ENCODE results near the gene FBXW11.

Gene FBXW11

DNA sequence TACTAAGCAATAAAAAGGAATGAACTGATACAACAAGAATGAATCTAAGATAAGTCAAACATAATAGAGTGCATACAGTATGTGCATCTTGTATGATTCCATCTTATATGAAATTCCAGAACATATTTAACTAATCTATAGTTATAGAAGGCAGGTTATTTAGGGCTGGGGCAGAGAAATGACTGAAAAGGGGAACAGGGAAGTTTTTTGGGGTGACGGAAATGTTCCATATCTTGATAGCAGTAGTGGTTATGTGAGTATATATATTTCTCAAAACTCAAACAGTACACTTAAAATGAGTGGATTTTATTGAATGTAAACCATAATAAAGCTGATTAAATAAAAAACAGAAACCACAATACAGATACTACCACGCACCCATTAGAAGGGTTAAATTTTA lies 24.6 kb downstream of the FBXW11 start:
- Histone ChIP-seq H4K20me1 (ENCODE audit: insufficient read depth, low read length) (peaks cover 44% of the 10 kb centered on the region), H3K4me1 (ENCODE audit: low read length) (peaks cover 30% of the 10 kb centered on the region), H2AFZ (ENCODE audit: low read depth, low read length) (no peak overlapping the region)

DNA sequence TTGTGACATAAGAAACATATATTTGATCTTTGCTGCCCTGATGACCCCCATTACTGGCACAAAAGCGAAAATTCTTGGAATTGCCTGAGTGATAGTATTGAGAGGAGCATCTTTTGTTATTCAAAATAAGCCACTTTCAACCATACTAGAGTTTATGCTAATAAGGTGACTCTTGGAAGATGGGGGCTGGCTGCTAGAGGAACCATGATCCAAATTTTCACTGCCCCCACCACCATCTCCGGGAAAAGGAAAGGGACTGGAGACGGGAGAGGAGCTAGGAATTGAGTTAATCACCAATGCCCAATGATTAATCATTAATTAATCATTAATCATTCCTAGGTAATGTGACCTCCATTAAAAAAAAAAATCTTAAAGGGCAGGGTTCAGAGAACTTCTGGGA lies 25.6 kb downstream of the FBXW11 start:
- TF ChIP-seq CTCF (IDR thresholded peaks at IDR 0.05; ENCODE audit: low read depth, low read length) (no peak), EZH2phosphoT487 (IDR thresholded peaks at IDR 0.05; ENCODE audit: low read depth) (no peak)
- peaks cover 43% of the 10 kb centered on the region for H4K20me1 ChIP-seq (ENCODE audit: insufficient read depth, low read length)
- no peak overlapping the region for H3K4me2 ChIP-seq (ENCODE audit: low read length)
- H3K36me3 ChIP-seq (replicated peaks; ENCODE audit: low read depth, low read length): peaks cover 68% of the 10 kb centered on the region
- H3K4me1 ChIP-seq (ENCODE audit: low read length): peaks cover 28% of the 10 kb centered on the region
- H3K27ac ChIP-seq (ENCODE audit: low read length): no peak overlapping the region
- H3K79me2 ChIP-seq (ENCODE audit: low read length): peaks cover 91% of the 10 kb centered on the region
- no peak overlapping the region for H3K4me3 ChIP-seq (ENCODE audit: low read length)
- no peaks in the 10 kb centered on the region for H3K27me3 ChIP-seq (ENCODE audit: low read depth, low read length)
- H3K9ac ChIP-seq (ENCODE audit: low read length): no peak overlapping the region
- no peak overlapping the region for H2AFZ ChIP-seq (ENCODE audit: low read depth, low read length)
- H3K9me3 ChIP-seq (ENCODE audit: insufficient read depth, low read length): peaks cover 32% of the 10 kb centered on the region; the same call in 1 of the 2 replicates

More for the DNA sequence above, 24.6 kb downstream of the FBXW11 start:
- TF ChIP-seq CTCF (IDR thresholded peaks at IDR 0.05; ENCODE audit: low read depth, low read length) (no peak), EZH2phosphoT487 (IDR thresholded peaks at IDR 0.05; ENCODE audit: low read depth) (no peak)
- H3K4me2 ChIP-seq (ENCODE audit: low read length): no peak overlapping the region
- H3K9ac ChIP-seq (ENCODE audit: low read length): no peak overlapping the region
- no peaks in the 10 kb centered on the region for H3K27me3 ChIP-seq (ENCODE audit: low read depth, low read length)
- H3K79me2 ChIP-seq (ENCODE audit: low read length): peaks cover 89% of the 10 kb centered on the region
- peaks cover 32% of the 10 kb centered on the region; the same call in 1 of the 2 replicates for H3K9me3 ChIP-seq (ENCODE audit: insufficient read depth, low read length)
- peaks cover 68% of the 10 kb centered on the region for H3K36me3 ChIP-seq (replicated peaks; ENCODE audit: low read depth, low read length)
- H3K27ac ChIP-seq (ENCODE audit: low read length): no peak overlapping the region
- H3K4me3 ChIP-seq (ENCODE audit: low read length): no peak overlapping the region

- Histone ChIP-seq H4K20me1 (ENCODE audit: insufficient read depth, low read length) (peaks cover 44% of the 10 kb centered on the region), H3K27me3 (ENCODE audit: low read depth, low read length) (no peaks in the 10 kb centered on the region), H3K4me1 (ENCODE audit: low read length) (peaks cover 17% of the 10 kb centered on the region), H3K4me3 (ENCODE audit: low read length) (no peak overlapping the region), H3K79me2 (ENCODE audit: low read length) (peaks cover 92% of the 10 kb centered on the region), H2AFZ (ENCODE audit: low read depth, low read length) (no peak overlapping the region), H3K9ac (ENCODE audit: low read length) (no peak overlapping the region), H3K9me3 (ENCODE audit: insufficient read depth, low read length) (peaks cover 32% of the 10 kb centered on the region; the same call in 1 of the 2 replicates), H3K4me2 (ENCODE audit: low read length) (no peak overlapping the region), H3K36me3 (replicated peaks; ENCODE audit: low read depth, low read length) (peaks cover 67% of the 10 kb centered on the region), H3K27ac (ENCODE audit: low read length) (no peak overlapping the region)
- no peak for TF ChIP-seq CTCF (IDR thresholded peaks at IDR 0.05; ENCODE audit: low read depth, low read length)
- TF ChIP-seq EZH2phosphoT487 (IDR thresholded peaks at IDR 0.05; ENCODE audit: low read depth): no peak
Observed at GRCh38 chr5:171979606-171980005, 26.8 kb downstream of the FBXW11 start.

DNA sequence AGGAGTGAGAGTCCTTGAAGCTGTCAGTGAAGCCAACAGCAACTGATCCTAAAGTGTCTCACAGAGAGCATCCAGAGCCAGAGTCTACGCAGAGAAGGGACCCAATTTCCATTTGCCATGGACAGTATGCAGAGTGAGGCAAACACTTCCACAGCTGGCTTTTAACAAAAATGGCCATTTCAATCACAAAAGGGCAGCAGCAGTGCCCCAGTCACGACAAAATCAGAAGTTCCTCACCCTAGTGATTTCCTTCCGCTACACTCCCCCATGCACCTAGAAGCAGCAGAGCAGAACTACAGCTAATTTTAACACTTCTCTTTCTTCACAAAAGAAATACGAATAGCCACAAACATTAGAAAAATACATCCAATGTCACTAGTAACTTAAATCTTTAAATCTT lies 27.9 kb downstream of the FBXW11 start:
- Histone ChIP-seq H3K36me3 (replicated peaks; ENCODE audit: low read depth, low read length) (peaks cover 58% of the 10 kb centered on the region), H3K4me2 (ENCODE audit: low read length) (peak overlapping the region; percentile 31; the same call in 1 of the 2 replicates)

More for the DNA sequence above, 27.9 kb downstream of the FBXW11 start:
- Histone ChIP-seq H4K20me1 (ENCODE audit: insufficient read depth, low read length) (peaks cover 39% of the 10 kb centered on the region), H3K9ac (ENCODE audit: low read length) (no peak overlapping the region), H2AFZ (ENCODE audit: low read depth, low read length) (no peak overlapping the region), H3K4me3 (ENCODE audit: low read length) (0 out of 2 replicates have a peak overlapping the region, but pooled peaks have one; percentile 14), H3K27ac (ENCODE audit: low read length) (peak overlapping the region; percentile 25), H3K79me2 (ENCODE audit: low read length) (peaks cover 91% of the 10 kb centered on the region), H3K9me3 (ENCODE audit: insufficient read depth, low read length) (peaks cover 32% of the 10 kb centered on the region; the same call in 1 of the 2 replicates), H3K27me3 (ENCODE audit: low read depth, low read length) (no peaks in the 10 kb centered on the region), H3K4me1 (ENCODE audit: low read length) (peaks cover 17% of the 10 kb centered on the region)
- no peak for TF ChIP-seq CTCF (IDR thresholded peaks at IDR 0.05; ENCODE audit: low read depth, low read length)

All from OCI-LY3 (cell line).